WTC11 (cell line): ENCODE data around the gene ATP11A.

Experiments
- NFATC4 ChIP-seq: fragments of 250-450 bp; sonication (Bioruptor Pico); IDR thresholded peaks from 2 replicates; pipeline ENCODE4 v1.9.0; 2021; ENCODE audit warnings: mild to moderate bottlenecking
- RELA ChIP-seq: sonication (generic); formaldehyde crosslinking; IDR thresholded peaks from 2 replicates; pipeline ENCODE4 v1.8.1; 2022; ENCODE audit warnings: missing genetic modification reagents, mild to moderate bottlenecking, borderline replicate concordance
- TF ChIP-seq, protein P1 (sequence below): fragments of 200-600 bp; IDR thresholded peaks from 2 replicates; pipeline ENCODE4 v1.8.0; 2022; ENCODE audit warnings: antibody characterized with exemption

DNA sequence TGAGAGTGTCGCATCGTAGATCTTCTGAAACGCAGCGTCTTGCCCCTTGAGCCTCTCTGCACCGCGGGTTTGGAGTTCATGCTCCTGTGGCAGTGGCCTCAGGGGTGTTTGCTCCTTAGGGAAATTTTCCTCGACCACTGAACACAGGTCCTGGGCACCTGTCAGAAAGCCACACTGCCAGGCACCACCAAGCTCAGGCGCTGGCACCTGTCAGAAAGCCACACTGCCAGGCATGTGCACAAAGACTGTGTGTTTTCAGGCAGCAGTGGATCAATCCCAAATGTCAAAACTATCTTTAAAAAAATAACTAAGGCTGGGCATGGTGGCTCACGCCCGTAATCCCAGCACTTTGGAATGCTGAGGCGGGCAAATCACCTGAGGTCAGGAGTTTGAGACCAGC is 87.1 kb downstream of the ATP11A start:
- no peak for TF ChIP-seq RELA (CRISPR knock-in tag)
- TF ChIP-seq, protein P1, sequence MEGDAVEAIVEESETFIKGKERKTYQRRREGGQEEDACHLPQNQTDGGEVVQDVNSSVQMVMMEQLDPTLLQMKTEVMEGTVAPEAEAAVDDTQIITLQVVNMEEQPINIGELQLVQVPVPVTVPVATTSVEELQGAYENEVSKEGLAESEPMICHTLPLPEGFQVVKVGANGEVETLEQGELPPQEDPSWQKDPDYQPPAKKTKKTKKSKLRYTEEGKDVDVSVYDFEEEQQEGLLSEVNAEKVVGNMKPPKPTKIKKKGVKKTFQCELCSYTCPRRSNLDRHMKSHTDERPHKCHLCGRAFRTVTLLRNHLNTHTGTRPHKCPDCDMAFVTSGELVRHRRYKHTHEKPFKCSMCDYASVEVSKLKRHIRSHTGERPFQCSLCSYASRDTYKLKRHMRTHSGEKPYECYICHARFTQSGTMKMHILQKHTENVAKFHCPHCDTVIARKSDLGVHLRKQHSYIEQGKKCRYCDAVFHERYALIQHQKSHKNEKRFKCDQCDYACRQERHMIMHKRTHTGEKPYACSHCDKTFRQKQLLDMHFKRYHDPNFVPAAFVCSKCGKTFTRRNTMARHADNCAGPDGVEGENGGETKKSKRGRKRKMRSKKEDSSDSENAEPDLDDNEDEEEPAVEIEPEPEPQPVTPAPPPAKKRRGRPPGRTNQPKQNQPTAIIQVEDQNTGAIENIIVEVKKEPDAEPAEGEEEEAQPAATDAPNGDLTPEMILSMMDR = no peak
- TF ChIP-seq NFATC4 (CRISPR knock-in tag) = no peak
